Amniotic stem cell (primary cell): ENCODE results near the gene IP6K2.

Experiments used
- DNase-seq: peaks from one replicate; lab custom pipeline; 2025; lab: John Stamatoyannopoulos, UW

The IP6K2 gene

GRCh38 chr3:48663489-48664312 is 53.3 kb downstream of the IP6K2 start:
- peak; percentile 90 for DNase-seq

DNA sequence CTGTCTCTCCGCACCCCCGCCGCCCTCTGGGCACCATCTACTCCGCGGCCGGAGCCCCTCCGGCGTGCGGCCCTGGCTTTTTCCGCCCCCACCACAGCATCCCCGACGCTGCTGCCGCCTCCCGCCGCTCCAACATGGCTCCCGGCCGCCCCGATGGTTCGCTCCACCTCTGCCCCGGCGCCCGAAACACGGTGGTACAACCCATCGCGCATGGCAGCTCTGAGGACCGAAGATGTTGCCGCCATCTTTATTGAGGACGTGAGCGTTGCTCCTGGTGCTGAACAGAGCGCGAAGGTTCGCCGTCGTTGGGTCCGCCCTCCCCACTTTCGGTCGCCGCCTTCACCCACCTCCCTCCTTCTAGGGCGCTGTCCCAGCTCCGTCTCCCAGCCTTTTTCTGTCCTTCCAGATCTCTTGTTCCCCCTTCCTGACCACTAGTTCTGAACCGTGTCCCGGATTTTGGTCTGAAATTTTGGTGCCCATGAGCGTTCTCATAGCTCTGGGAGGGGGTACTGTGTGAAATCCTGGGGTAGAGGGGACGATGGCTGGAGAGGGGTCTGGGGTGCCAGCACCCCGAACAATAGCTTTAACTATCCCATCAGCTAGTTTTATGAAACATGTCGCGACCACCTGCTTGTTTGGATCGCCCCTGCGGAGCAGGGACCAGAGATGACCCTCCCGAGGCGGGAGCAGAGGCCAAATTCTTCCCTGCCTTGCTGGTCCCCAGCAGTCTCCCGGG is 54.1 kb downstream of the IP6K2 start, which contains the start of gene CELSR3:
CELSR3 (minus strand) TSS at position 134 of the 736 bp plus-strand sequence. CDS start 252 bp downstream, outside the sequence.
- DNase-seq = no peak

- no peak for DNase-seq
These were observed 54.8 kb downstream of the IP6K2 start for GRCh38 chr3:48662145-48662752.

GRCh38 chr3:48661501-48662144 is 55.4 kb downstream of the IP6K2 start:
- no peak for DNase-seq

DNA sequence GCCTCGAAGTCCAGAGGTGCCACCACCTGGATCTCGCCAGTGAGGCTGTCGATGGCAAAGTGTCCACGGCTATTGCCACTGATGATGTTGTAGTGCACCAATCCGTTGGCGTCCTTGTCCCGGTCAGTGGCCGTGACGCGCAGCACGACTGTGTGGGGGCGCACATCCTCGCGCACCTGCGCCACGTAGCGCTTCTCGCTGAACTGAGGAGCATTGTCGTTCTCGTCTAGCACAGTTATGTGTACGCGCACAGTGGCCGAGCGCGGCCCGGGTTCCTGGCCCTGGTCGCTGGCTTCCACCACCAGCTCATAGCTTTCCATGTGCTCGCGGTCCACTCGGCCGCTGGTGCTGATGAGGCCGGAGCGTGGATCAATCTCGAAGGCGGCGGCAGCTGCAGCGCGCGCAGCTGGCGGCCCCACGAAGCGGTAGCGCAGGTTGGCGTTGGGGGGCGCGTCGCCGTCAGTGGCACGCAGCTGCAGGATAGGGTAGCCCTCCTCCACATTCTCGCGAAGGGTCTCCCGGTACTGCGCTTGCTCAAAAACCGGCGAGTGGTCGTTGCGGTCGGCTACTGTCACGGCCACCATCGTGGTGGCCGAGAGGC is 56.1 kb downstream of the IP6K2 start:
- no peak for DNase-seq

DNA sequence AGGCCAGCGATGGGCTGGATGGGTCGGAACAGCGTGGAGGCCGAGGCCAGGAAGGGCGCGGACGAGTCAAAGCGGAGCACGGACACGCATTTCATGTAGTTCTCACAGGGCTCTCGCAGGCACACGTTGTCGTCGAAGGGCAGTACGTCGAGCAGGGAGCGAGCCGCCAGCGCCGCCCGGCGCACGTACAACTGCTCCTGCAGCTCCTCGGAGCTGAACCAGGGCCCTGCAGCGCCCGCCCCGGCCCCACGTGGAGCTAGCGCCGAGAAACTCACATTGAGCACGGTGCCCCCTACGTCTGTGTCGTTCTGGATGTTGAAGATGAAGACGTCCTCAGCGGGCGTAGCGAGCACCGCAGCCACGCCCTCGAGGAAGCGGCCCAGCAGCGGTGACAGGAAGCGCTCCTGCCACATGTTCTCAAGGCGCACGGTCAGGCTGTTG is 60.2 kb downstream of the IP6K2 start:
- DNase-seq = no peak

- DNase-seq = no peak
These were observed 60.8 kb downstream of the IP6K2 start for GRCh38 chr3:48656061-48656840.

DNA sequence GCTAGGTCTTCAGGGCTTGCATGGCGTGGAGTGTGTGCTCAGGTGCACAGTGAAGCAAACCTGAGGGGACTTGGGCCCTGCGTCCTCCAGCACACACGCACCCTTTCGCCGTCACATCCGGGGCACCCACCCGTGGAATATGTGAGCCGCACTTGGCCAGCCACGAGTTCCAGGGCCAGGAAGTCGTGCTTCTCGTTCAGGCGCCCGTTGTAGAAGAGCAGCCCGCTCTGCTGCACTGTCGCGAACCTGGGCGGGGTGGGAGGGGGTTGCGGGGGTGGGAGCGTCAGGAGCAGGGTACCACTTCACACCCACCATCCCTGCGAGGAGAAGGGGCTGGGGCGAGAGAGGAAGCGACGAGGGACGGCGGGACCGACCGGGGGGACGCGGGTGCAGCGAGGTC is 61.4 kb downstream of the IP6K2 start:
- DNase-seq = no peak

- no peak for DNase-seq
These were observed 62.0 kb downstream of the IP6K2 start for GRCh38 chr3:48655063-48655462.

GRCh38 chr3:48652923-48653715 is 63.9 kb downstream of the IP6K2 start:
- DNase-seq = no peak

GRCh38 chr3:48651771-48652170 is 65.2 kb downstream of the IP6K2 start:
- no peak for DNase-seq

DNA sequence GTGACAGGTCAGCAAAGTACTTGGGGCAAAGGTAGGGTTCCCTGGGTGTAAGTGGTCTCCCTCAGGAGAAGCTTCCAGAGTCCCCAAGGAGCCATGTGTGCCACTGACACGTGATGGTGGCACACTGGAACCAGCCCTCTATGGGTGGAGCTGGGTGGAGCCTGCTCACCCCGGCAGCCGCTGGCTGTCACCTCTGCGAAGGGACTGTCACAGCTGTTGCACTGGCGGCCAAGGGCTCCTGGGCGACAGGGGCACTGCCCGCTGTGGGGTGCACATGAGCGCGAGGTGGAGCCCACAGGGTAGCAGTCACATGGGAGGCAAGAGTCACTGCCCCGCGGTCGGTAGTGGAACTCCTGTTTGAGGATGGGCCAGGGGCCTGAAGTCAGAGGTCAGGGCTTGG is 66.3 kb downstream of the IP6K2 start:
- DNase-seq = no peak

DNA sequence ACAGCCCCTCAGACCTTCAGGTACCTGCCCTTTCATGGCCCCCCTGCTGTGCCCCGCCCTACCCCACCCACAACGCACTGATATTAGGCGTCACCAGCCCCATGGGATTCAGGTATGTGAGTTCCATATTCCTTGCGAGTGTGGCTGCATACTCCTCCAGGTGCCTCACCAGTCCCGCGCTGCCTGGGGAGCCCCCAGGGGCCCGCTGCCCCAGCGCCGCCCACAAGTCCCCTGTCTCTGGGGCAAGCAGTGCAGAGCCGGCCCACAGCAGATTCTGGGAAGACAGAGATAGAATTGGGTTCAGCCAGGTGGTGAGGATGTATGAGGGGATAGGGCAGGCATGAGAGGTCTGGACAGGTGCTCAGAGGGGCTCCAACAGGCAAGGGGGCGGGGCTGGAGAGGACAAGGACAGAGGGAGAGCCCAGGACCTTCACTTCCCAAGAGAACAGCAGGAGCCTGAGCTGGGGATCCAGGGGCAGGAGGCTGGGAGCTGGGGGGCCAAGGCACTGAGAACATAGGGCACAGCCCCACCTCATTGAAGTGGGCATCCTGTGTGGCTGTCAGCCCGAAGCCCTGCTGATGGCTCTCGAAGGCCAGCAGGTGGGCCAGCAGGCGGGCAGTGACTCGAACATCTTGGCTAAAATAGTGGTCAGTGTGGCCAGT is 68.7 kb downstream of the IP6K2 start:
- no peak for DNase-seq

DNA sequence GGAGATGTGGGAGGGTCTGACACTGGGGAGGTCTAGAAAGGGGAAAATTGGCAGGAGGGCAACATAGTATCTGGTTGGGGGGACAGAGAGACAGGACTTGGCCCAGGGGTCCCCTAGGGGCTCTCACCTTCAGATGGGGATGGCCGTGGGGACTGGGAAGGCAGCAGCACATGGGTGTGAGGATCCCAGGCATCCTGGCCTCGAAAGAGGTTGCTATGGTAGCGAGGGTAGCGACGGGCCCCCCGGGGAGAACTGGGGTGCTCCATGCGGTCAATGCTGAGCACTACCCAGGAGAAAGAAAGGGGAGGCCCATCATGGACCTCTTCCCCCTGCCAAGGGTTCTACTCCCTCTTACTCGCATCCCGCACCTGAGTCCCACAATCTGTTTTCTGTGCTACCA is 69.3 kb downstream of the IP6K2 start:
- DNase-seq = no peak

DNA sequence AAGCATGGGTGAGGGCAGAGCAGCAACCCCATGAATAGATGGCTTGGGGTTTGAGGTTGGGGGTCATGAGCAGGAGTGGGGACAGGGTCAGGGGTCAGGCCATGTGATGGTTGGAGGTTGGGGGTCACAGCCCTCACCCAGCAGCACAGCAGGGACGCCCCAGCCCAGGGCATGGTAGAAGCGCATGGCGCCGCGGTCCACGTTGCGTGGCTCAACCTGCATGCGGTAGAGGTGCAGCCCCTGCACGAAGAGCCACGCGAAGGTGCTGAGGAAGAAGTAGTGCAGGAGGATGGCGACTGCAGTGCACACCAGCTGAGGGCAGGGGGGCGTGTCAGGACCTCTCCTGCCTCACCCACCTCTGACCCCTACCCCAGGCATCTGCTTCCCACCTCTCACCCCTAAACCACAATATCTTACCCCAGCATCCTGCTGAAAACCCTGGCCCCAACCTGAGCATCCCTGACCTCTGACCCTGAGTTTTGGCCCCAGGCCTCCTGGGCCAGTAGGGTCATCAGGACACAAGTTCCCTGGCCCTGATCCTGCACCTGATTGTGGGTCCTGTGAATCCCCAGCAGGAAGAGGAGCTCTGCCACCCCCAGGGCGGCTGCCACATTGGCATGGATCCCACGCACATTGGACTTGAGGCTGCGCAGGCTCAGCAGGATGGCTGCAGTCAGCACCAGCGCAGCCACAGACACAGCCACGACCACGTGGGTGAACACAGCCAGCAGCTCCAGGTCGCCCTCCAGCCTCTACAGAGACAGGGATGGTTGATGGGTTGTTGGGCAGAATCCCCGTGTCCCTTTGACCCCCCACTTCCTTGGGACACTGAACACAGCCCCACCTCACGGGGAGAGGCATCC is 71.9 kb downstream of the IP6K2 start:
- DNase-seq = no peak

DNA sequence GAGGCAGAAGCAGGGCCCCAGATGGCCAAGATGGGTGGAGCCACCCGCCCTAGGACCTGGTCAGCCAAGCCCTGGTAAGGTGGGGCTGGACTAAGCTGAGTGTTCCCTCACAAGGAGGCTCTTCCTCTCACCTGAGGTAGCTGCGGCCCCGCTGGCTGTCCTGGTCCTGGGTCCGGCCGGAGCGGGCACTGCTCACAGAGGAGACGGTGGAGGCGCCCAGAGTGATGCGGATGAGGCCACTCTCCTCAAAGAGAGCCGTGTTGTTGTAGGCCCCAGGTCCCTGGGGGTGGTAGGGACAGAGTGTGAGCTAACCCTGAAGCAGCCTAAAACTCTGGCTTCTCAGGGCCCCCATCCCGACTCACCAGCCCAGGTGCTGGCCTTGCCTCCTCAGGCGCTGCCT is 74.4 kb downstream of the IP6K2 start:
- DNase-seq = no peak

GRCh38 chr3:48641396-48641795 is 75.6 kb downstream of the IP6K2 start:
- DNase-seq = no peak

DNA sequence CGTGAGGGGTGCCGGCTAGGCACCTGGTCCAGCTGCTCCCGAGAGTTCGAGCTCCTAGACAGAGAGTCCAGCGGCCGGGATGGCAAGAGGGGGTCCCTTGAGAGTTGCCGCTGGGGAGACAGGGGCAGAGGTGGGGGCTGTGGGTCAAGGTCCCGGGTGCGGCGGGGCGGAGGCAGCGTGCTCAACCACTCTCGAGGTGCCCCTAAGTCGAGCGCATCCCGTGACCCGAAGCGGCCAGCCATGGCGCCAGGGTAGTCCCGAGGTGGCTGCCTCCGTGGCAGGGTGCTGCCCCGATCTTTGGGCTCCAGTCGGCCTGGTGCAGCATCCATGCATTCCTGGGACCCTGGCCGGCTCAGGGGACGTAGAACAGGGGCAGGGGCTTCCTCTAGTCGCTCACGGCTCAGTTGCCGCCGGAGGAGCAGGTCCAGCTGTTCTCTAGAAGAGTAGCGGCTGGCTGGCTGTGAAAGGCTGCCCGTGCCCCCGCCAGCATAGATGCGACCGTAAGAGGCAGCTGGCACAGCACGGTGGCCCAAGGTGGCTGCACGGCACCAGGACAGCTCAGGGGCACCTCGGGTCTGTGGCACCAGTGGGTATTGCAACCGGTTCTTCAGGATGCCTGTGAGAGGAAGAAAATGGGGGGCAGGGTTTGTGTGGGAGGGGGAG is 76.9 kb downstream of the IP6K2 start:
- DNase-seq = no peak
